K562 (cell line): ENCODE results near the gene CREB3L1. TPM values are rescaled to one million over a fixed set of nuclear protein-coding genes. Genes with fewer than 3 reads are reported as not detected.

ENCODE experiments used
- HNRNPL ChIP-seq: fragments of 200-400 bp; formaldehyde crosslinking; IDR thresholded peaks from 2 replicates; pipeline ENCODE4 v1.6.1; 2017; ENCODE audit warnings: low read depth, mild to moderate bottlenecking, low read length
- NBN ChIP-seq: fragments of 450-650 bp; IDR thresholded peaks from 2 replicates; pipeline ENCODE4 v1.6.1; 2016; ENCODE audit warnings: low read depth, mild to moderate bottlenecking
- NCOA1 ChIP-seq: fragments of 450-650 bp; IDR thresholded peaks from 2 replicates; pipeline ENCODE4 v1.6.1; 2016; ENCODE audit warnings: low read depth
- NFYB ChIP-seq: IDR thresholded peaks from 2 replicates; pipeline ENCODE4 v1.6.1; 2011; ENCODE audit warnings: mild to moderate bottlenecking, moderate library complexity; ENCODE audit not compliant: insufficient read length; ENCODE audit errors: extremely low read depth
- PML ChIP-seq: IDR thresholded peaks from 2 replicates; pipeline ENCODE4 v1.6.1; 2012; ENCODE audit warnings: low read length, inconsistent platforms
- XRCC5 ChIP-seq: fragments of 200-400 bp; formaldehyde crosslinking; IDR thresholded peaks from 2 replicates; pipeline ENCODE4 v1.6.1; 2017; ENCODE audit warnings: low read depth, mild to moderate bottlenecking, low read length
- ZNF217 ChIP-seq: sonication (generic); formaldehyde crosslinking; IDR thresholded peaks from 2 replicates; pipeline ENCODE4 v1.8.0; 2022; ENCODE audit warnings: mild to moderate bottlenecking, missing genetic modification reagents
- polyA plus RNA-seq, 8 experiments: library from polyadenylated mRNA; depleted of rRNA in 4 of 8; stranded (reverse) in 5 of 8; unstranded in 3 of 8; fragments of >200 nt; fragmentation: Nextera tagmentation in 2 of 8; fragmentation: Illumina TruSeq in 1 of 8; extraction: Ambion mirVana in 2 of 8; extraction: Trizol in 1 of 8; gene quantifications; 2 replicates each; pipeline versions ENCODE4 v1.2.1 to v1.2.3, GENCODE V29; 2011 to 2014; ENCODE audit warnings: inconsistent platforms in 1 of 8, missing spikeins in 1 of 8
- total RNA-seq, 7 experiments: library from RNA; depleted of rRNA in 6 of 7; stranded (reverse); fragments of >200 nt in 6 of 7; fragmentation: Illumina TruSeq in 2 of 7; extraction: Trizol in 2 of 7; gene quantifications; 2 replicates each; pipeline versions ENCODE4 v1.2.1 to v1.2.3, GENCODE V29; 2011 to 2021; ENCODE audit warnings: low replicate concordance in 1 of 7
- TF ChIP-seq, protein P1 (sequence below), 3 experiments: fragments of 200-800 bp in 1 of 3; fragments of 250-450 bp in 1 of 3; fragments of 450-650 bp in 1 of 3; sonication (Bioruptor Pico) in 1 of 3; sonication (Bioruptor generic) in 1 of 3; formaldehyde crosslinking in 1 of 3; IDR thresholded peaks; 2 replicates each; pipeline versions ENCODE4 v1.6.1 to v1.8.0; 2016 to 2022; ENCODE audit warnings: mild to moderate bottlenecking in 2 of 3, missing genetic modification characterization in 2 of 3, missing compliant biosample characterization in 1 of 3, moderate library complexity in 1 of 3
- TF ChIP-seq, protein P2 (sequence below), 2 experiments: fragments of 250-450 bp in 1 of 2; fragments of 450-650 bp in 1 of 2; sonication (Bioruptor Pico) in 1 of 2; IDR thresholded peaks; 2 replicates each; pipeline versions ENCODE4 v1.6.1 to v1.8.0; 2016 to 2021; ENCODE audit warnings: mild to moderate bottlenecking in 2 of 2, moderate library complexity in 2 of 2, missing compliant biosample characterization in 1 of 2, missing genetic modification characterization in 1 of 2
- TF ChIP-seq, protein P3 (sequence below): fragments of 450-650 bp; formaldehyde crosslinking; conservative IDR thresholded peaks from 2 replicates; pipeline ENCODE4 v1.4.0; 2022; ENCODE audit warnings: mild to moderate bottlenecking, missing genetic modification characterization
- TF ChIP-seq, protein P4 (sequence below): sonication (generic); formaldehyde crosslinking; IDR thresholded peaks from 2 replicates; pipeline ENCODE4 v1.8.0; 2022; ENCODE audit warnings: missing genetic modification reagents, mild to moderate bottlenecking, moderate library complexity, borderline replicate concordance
- TF ChIP-seq, protein P5 (sequence below): IDR thresholded peaks from 2 replicates; pipeline ENCODE4 v1.6.1; 2011; ENCODE audit warnings: borderline replicate concordance, low read depth, mild to moderate bottlenecking, moderate library complexity, low read length; ENCODE audit not compliant: insufficient read depth, poor library complexity, severe bottlenecking
- TF ChIP-seq, protein P6 (sequence below), 2 experiments: fragments of 450-650 bp in 1 of 2; sonication (generic) in 1 of 2; formaldehyde crosslinking in 1 of 2; IDR thresholded peaks in 1 of 2; conservative IDR thresholded peaks in 1 of 2; 2 replicates each; pipeline versions ENCODE4 v1.6.1 to v1.8.1; 2016 to 2023; ENCODE audit warnings: mild to moderate bottlenecking in 2 of 2, moderate library complexity in 2 of 2, inconsistent platforms in 1 of 2, missing genetic modification reagents in 1 of 2

Gene CREB3L1
- total and polyA plus RNA-seq, 9 of the 15 experiments (the other 6 are each of a cell fraction or from before 2014, with no cell fraction given) = 1.2 to 27.6 (median 3.7) TPM

DNA sequence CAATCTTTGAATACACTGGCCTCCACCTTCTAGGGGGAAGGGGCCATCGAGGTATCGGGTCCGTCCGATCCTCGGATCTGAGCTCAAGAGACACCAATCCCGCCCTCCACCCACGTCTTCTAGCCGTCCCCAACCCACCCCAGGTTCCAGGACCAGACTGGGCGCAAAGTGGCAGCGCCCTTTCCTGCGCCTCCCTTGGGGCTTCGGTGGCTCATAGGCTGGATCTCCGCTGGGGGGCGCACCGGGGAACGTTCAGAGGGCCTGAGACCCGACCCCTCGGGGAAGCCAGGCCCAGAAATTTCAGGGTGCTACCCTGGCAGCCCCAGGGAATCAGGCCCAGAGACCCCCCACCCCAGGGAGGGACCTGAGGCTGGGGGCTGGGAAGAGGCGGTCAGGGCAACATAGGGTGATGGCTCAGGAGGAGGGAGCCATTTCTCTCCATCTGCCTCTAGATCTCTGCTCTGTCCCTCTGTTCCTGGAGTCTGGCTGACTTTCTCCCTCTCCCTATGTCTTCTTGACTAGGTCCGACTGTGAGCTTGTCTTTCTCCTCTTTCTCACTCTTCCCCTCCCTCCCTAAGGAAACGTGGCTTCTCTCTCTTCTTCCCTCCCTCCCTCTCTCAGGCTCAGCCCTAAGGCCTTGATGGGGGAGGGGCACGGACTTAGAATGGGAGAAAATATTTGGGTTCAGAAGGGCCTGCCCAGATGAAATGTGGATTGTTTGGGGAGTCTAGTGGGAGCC lies 1.1 kb downstream of the CREB3L1 start (continued):
- TF ChIP-seq, protein P1, sequence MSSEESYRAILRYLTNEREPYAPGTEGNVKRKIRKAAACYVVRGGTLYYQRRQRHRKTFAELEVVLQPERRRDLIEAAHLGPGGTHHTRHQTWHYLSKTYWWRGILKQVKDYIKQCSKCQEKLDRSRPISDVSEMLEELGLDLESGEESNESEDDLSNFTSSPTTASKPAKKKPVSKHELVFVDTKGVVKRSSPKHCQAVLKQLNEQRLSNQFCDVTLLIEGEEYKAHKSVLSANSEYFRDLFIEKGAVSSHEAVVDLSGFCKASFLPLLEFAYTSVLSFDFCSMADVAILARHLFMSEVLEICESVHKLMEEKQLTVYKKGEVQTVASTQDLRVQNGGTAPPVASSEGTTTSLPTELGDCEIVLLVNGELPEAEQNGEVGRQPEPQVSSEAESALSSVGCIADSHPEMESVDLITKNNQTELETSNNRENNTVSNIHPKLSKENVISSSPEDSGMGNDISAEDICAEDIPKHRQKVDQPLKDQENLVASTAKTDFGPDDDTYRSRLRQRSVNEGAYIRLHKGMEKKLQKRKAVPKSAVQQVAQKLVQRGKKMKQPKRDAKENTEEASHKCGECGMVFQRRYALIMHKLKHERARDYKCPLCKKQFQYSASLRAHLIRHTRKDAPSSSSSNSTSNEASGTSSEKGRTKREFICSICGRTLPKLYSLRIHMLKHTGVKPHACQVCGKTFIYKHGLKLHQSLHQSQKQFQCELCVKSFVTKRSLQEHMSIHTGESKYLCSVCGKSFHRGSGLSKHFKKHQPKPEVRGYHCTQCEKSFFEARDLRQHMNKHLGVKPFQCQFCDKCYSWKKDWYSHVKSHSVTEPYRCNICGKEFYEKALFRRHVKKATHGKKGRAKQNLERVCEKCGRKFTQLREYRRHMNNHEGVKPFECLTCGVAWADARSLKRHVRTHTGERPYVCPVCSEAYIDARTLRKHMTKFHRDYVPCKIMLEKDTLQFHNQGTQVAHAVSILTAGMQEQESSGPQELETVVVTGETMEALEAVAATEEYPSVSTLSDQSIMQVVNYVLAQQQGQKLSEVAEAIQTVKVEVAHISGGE (CRISPR knock-in tag; IDR thresholded peaks at IDR 0.05) = 0 out of 6 replicates have a peak, but pooled peaks of 1 of the 3 experiments have one; percentile 48
- TF ChIP-seq, protein P2, sequence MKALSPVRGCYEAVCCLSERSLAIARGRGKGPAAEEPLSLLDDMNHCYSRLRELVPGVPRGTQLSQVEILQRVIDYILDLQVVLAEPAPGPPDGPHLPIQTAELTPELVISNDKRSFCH (CRISPR knock-in tag; IDR thresholded peaks at IDR 0.05) = no peak
- TF ChIP-seq, protein P2 (tag; IDR thresholded peaks at IDR 0.05) = 0 out of 2 replicates have a peak, but pooled peaks have one; percentile 15
- TF ChIP-seq XRCC5 (0 out of 2 replicates have a peak, but pooled peaks have one; percentile 48), NCOA1 (no peak), NBN (0 out of 2 replicates have a peak, but pooled peaks have one; percentile 22), NFYB (no peak), ZNF217 (CRISPR knock-in tag) (no peak), PML (no peak), HNRNPL (peak; percentile 45; the same call in 1 of the 2 replicates)
- TF ChIP-seq, protein P3, sequence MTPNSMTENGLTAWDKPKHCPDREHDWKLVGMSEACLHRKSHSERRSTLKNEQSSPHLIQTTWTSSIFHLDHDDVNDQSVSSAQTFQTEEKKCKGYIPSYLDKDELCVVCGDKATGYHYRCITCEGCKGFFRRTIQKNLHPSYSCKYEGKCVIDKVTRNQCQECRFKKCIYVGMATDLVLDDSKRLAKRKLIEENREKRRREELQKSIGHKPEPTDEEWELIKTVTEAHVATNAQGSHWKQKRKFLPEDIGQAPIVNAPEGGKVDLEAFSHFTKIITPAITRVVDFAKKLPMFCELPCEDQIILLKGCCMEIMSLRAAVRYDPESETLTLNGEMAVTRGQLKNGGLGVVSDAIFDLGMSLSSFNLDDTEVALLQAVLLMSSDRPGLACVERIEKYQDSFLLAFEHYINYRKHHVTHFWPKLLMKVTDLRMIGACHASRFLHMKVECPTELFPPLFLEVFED = 0 out of 2 replicates have a peak, but pooled peaks have one; percentile 12
- TF ChIP-seq, protein P4, sequence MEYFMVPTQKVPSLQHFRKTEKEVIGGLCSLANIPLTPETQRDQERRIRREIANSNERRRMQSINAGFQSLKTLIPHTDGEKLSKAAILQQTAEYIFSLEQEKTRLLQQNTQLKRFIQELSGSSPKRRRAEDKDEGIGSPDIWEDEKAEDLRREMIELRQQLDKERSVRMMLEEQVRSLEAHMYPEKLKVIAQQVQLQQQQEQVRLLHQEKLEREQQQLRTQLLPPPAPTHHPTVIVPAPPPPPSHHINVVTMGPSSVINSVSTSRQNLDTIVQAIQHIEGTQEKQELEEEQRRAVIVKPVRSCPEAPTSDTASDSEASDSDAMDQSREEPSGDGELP (CRISPR knock-in tag) = peak; percentile 87
- TF ChIP-seq, protein P5, sequence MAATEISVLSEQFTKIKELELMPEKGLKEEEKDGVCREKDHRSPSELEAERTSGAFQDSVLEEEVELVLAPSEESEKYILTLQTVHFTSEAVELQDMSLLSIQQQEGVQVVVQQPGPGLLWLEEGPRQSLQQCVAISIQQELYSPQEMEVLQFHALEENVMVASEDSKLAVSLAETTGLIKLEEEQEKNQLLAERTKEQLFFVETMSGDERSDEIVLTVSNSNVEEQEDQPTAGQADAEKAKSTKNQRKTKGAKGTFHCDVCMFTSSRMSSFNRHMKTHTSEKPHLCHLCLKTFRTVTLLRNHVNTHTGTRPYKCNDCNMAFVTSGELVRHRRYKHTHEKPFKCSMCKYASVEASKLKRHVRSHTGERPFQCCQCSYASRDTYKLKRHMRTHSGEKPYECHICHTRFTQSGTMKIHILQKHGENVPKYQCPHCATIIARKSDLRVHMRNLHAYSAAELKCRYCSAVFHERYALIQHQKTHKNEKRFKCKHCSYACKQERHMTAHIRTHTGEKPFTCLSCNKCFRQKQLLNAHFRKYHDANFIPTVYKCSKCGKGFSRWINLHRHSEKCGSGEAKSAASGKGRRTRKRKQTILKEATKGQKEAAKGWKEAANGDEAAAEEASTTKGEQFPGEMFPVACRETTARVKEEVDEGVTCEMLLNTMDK = peak; percentile 89
- TF ChIP-seq, protein P6, sequence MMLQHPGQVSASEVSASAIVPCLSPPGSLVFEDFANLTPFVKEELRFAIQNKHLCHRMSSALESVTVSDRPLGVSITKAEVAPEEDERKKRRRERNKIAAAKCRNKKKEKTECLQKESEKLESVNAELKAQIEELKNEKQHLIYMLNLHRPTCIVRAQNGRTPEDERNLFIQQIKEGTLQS (IDR thresholded peaks at IDR 0.05) = 0 out of 2 replicates have a peak, but pooled peaks have one; percentile 12
- TF ChIP-seq, protein P6 (CRISPR knock-in tag; conservative IDR thresholded peaks at IDR 0.05) = no peak
